Neural progenitor cell (in vitro differentiated cells): Measurements from ENCODE around the gene OCA2.

Experiments
- EZH2 ChIP-seq: fragments of 200-600 bp; sonication (generic); IDR thresholded peaks from 2 replicates; pipeline ENCODE4 v1.6.1; 2017; ENCODE audit warnings: antibody characterized with exemption, mild to moderate bottlenecking, moderate library complexity
- TF ChIP-seq, protein P1 (sequence below): fragments of 200-600 bp; sonication (generic); IDR thresholded peaks from 2 replicates; pipeline ENCODE4 v1.5.1; 2017; ENCODE audit warnings: antibody characterized with exemption, mild to moderate bottlenecking

DNA sequence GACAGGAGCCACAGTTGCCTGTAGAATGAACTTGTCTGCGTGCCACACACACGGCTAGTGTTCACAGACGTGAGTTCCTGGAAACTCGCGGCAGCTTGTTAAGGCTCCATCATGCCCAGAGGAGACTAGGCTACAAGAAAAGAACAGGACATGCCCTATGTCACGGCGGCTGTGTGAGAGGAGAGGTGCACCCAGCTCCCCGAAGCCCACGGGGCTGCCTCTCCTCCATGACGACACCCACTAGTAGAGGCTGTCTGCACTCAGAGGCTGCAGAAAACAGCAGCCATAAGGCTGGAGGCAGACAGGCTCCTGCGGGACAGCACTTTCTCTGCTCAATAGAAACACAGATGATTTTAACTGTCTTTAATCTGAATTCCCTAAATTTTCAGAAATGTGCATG is 19.0 kb upstream of the OCA2 start:
- TF ChIP-seq, protein P1, sequence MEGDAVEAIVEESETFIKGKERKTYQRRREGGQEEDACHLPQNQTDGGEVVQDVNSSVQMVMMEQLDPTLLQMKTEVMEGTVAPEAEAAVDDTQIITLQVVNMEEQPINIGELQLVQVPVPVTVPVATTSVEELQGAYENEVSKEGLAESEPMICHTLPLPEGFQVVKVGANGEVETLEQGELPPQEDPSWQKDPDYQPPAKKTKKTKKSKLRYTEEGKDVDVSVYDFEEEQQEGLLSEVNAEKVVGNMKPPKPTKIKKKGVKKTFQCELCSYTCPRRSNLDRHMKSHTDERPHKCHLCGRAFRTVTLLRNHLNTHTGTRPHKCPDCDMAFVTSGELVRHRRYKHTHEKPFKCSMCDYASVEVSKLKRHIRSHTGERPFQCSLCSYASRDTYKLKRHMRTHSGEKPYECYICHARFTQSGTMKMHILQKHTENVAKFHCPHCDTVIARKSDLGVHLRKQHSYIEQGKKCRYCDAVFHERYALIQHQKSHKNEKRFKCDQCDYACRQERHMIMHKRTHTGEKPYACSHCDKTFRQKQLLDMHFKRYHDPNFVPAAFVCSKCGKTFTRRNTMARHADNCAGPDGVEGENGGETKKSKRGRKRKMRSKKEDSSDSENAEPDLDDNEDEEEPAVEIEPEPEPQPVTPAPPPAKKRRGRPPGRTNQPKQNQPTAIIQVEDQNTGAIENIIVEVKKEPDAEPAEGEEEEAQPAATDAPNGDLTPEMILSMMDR, result no peak
- no peak for TF ChIP-seq EZH2
